HG02943 (cell line): Measurements from ENCODE around the gene SIGLEC11.
"Not testable (repeated sequence)": the region's sequence is repeated elsewhere in the genome, so short reads cannot be mapped to it uniquely, and the experiment has no call there.

Source experiments
- ATAC-seq: cut with Tn5 transposase; IDR thresholded peaks from one replicate; pipeline ENCODE4 v1.9.1; 2021; ENCODE audit warnings: mild to moderate bottlenecking, low read depth, moderate library complexity; ENCODE audit not compliant: unreplicated experiment

SIGLEC11 gene

GRCh38 chr19:49983645-49984229 is 22.8 kb upstream of the SIGLEC11 start:
- no peak for ATAC-seq

- ATAC-seq = no peak
These were observed 20.9 kb upstream of the SIGLEC11 start for GRCh38 chr19:49981603-49982593.

- ATAC-seq = no peak
These were observed 17.4 kb upstream of the SIGLEC11 start for GRCh38 chr19:49978324-49978723.

- ATAC-seq = no peak
These were observed 16.9 kb upstream of the SIGLEC11 start for GRCh38 chr19:49977881-49978280.

GRCh38 chr19:49977076-49977475 is 16.1 kb upstream of the SIGLEC11 start:
- no peak for ATAC-seq

GRCh38 chr19:49976496-49976895 is 15.5 kb upstream of the SIGLEC11 start:
- no peak for ATAC-seq

GRCh38 chr19:49975051-49975450 is 14.1 kb upstream of the SIGLEC11 start:
- no peak for ATAC-seq

GRCh38 chr19:49973987-49974386 is 13.0 kb upstream of the SIGLEC11 start:
- no peak for ATAC-seq

- ATAC-seq = no peak
These were observed 11.9 kb upstream of the SIGLEC11 start for GRCh38 chr19:49972841-49973240.

- ATAC-seq = no peak
These were observed 11.0 kb upstream of the SIGLEC11 start for GRCh38 chr19:49971991-49972411.

GRCh38 chr19:49969355-49969754 is 8.4 kb upstream of the SIGLEC11 start:
- ATAC-seq = not testable (repeated sequence)

- ATAC-seq = no peak
These were observed 7.4 kb upstream of the SIGLEC11 start for GRCh38 chr19:49968279-49968922.

GRCh38 chr19:49959892-49960291 is 1.1 kb downstream of the SIGLEC11 start:
- ATAC-seq = not testable (repeated sequence)

- not testable (repeated sequence) for ATAC-seq
These were observed 2.4 kb downstream of the SIGLEC11 start for GRCh38 chr19:49958596-49958995.

- not testable (repeated sequence) for ATAC-seq
These were observed 2.8 kb downstream of the SIGLEC11 start for GRCh38 chr19:49958144-49958543.

GRCh38 chr19:49957262-49957915 is 3.6 kb downstream of the SIGLEC11 start:
- ATAC-seq = no peak

GRCh38 chr19:49956115-49956495 is 4.9 kb downstream of the SIGLEC11 start:
- ATAC-seq = no peak

- no peak for ATAC-seq
These were observed 6.0 kb downstream of the SIGLEC11 start for GRCh38 chr19:49954933-49955332.

GRCh38 chr19:49954092-49954829 is 6.7 kb downstream of the SIGLEC11 start:
- ATAC-seq = no peak

GRCh38 chr19:49953416-49953815 is 7.6 kb downstream of the SIGLEC11 start:
- ATAC-seq = no peak
